Measurements from ENCODE around the gene SPDYA.

GRCh38 chr2:28828382-28828781 lies 17.7 kb downstream of the SPDYA start:
- no peak for TF ChIP-seq CTCF (conservative IDR thresholded peaks at IDR 0.05; ENCODE audit: low read depth, low read length)
- TF ChIP-seq EZH2 (IDR thresholded peaks at IDR 0.05; ENCODE audit: low read length, unreplicated experiment), result no peak
- no peak for TF ChIP-seq EZH2phosphoT487 (IDR thresholded peaks at IDR 0.05; ENCODE audit: borderline replicate concordance, low read length)
